Peyer's patch (tissue), 4 donors: Measurements from ENCODE around the gene RBM10. TPM values are rescaled to one million over a fixed set of nuclear protein-coding genes. Genes with fewer than 3 reads are reported as not detected.
A peak's percentile ranks its signal among the peaks of the same experiment; 100 is the strongest.

Experiments used
- DNase-seq, 3 donors: peaks; one replicate each; pipeline ENCODE4 v3.0.0-alpha.2; 2017 to 2019
- H3K27ac ChIP-seq, 4 donors: fragments of 200-600 bp; sonication (generic); one replicate each; pipeline ENCODE4 v1.5.1; 2016 to 2019
- H3K27me3 ChIP-seq, 2 donors: fragments of 200-600 bp; sonication (generic); one replicate each; pipeline ENCODE4 v1.5.1; 2019
- H3K36me3 ChIP-seq, 3 donors: fragments of 200-600 bp; sonication (generic); one replicate each; pipeline ENCODE4 v1.5.1; 2016 to 2019
- H3K4me1 ChIP-seq, 4 donors: fragments of 200-600 bp; sonication (generic); one replicate each; pipeline ENCODE4 v1.5.1; 2016 to 2019
- H3K4me3 ChIP-seq, 4 donors: fragments of 200-600 bp; sonication (generic); 1 replicate in 3 of 4; 2 replicates in 1 of 4; pipeline ENCODE4 v1.5.1; 2016 to 2019; ENCODE audit warnings: mild to moderate bottlenecking in 1 of 4
- H3K9me3 ChIP-seq, 4 donors: fragments of 200-600 bp; sonication (generic); one replicate each; pipeline ENCODE4 v1.5.1; 2016 to 2019; ENCODE audit warnings: mild to moderate bottlenecking in 1 of 4
- CTCF ChIP-seq, 6 experiments: fragments of 450-650 bp in 4 of 6; fragments of 200-600 bp in 2 of 6; sonication (generic) in 1 of 6; IDR thresholded peaks; one replicate each; pipeline ENCODE4 v1.5.1; 2017 to 2019; ENCODE audit warnings: antibody characterized with exemption in 6 of 6, mild to moderate bottlenecking in 3 of 6, moderate library complexity in 1 of 6
- POLR2A ChIP-seq, 2 donors: fragments of 450-650 bp; IDR thresholded peaks; one replicate each; pipeline ENCODE4 v1.5.1; 2017; ENCODE audit warnings: antibody characterized with exemption in 2 of 2, mild to moderate bottlenecking in 2 of 2, moderate library complexity in 2 of 2
- total RNA-seq, 4 donors: library from RNA; depleted of rRNA; stranded (reverse); fragments of >200 nt; gene quantifications; one replicate each; pipeline ENCODE4 v1.1.0, GENCODE V29; 2016

Gene RBM10
- total RNA-seq, 4 donors from 2014 or later: 24.9 to 47.0 (median 35.3) TPM

- H3K9me3 ChIP-seq: no peaks in the 10 kb centered on the region
- H3K4me1 ChIP-seq: peaks cover 0 to 15% (median 3%) of the 10 kb centered on the region in 4 donors
- H3K4me3 ChIP-seq: peak overlapping the region in 1 of 4 donors; percentile 77
- TF ChIP-seq POLR2A (IDR thresholded peaks at IDR 0.05): no peak
- TF ChIP-seq CTCF (IDR thresholded peaks at IDR 0.05): no peak
- H3K36me3 ChIP-seq: peaks cover 0 to 7% (median 0%) of the 10 kb centered on the region in 3 donors
- DNase-seq: peak in 1 of 3 donors; percentile 40
- H3K27me3 ChIP-seq: no peaks in the 10 kb centered on the region
- H3K27ac ChIP-seq: no peak overlapping the region
Measured at GRCh38 chrX:47146936-47147859, 2.2 kb downstream of the RBM10 start.

GRCh38 chrX:47148946-47149345 lies 3.9 kb downstream of the RBM10 start:
- Histone ChIP-seq H3K36me3 (peaks cover 0 to 7% (median 0%) of the 10 kb centered on the region in 3 donors), H3K27me3 (no peaks in the 10 kb centered on the region), H3K4me3 (no peak overlapping the region), H3K9me3 (no peaks in the 10 kb centered on the region), H3K27ac (no peak overlapping the region), H3K4me1 (peaks cover 0 to 15% (median 0%) of the 10 kb centered on the region in 4 donors)
- no peak for TF ChIP-seq CTCF (IDR thresholded peaks at IDR 0.05)
- no peak for TF ChIP-seq POLR2A (IDR thresholded peaks at IDR 0.05)
- DNase-seq: peak in 1 of 3 donors; percentile 19

GRCh38 chrX:47151435-47151834 lies 6.4 kb downstream of the RBM10 start:
- no peak overlapping the region for H3K4me3 ChIP-seq
- H3K9me3 ChIP-seq: no peaks in the 10 kb centered on the region
- no peak for TF ChIP-seq POLR2A (IDR thresholded peaks at IDR 0.05)
- no peak for TF ChIP-seq CTCF (IDR thresholded peaks at IDR 0.05)
- no peaks in the 10 kb centered on the region for H3K27me3 ChIP-seq
- peaks cover 0 to 9% (median 0%) of the 10 kb centered on the region in 4 donors for H3K4me1 ChIP-seq
- H3K36me3 ChIP-seq: peaks cover 0 to 11% (median 0%) of the 10 kb centered on the region in 3 donors
- no peak overlapping the region for H3K27ac ChIP-seq
- DNase-seq: no peak

GRCh38 chrX:47156611-47157520 lies 11.8 kb downstream of the RBM10 start:
- peak in 1 of 3 donors; percentile 40 for DNase-seq
- H3K9me3 ChIP-seq: no peaks in the 10 kb centered on the region

More at GRCh38 chrX:47156611-47157520, 11.8 kb downstream of the RBM10 start:
- Histone ChIP-seq H3K36me3 (peaks cover 0 to 16% (median 0%) of the 10 kb centered on the region in 3 donors), H3K4me3 (no peak overlapping the region), H3K27ac (no peak overlapping the region), H3K4me1 (no peaks in the 10 kb centered on the region), H3K27me3 (no peaks in the 10 kb centered on the region)
- TF ChIP-seq POLR2A (IDR thresholded peaks at IDR 0.05) (no peak), CTCF (IDR thresholded peaks at IDR 0.05) (no peak)
